Measurements from ENCODE around the gene MYO18A.
"Not testable (repeated sequence)": the region's sequence is repeated elsewhere in the genome, so short reads cannot be mapped to it uniquely, and the experiment has no call there.

The MYO18A gene

DNA sequence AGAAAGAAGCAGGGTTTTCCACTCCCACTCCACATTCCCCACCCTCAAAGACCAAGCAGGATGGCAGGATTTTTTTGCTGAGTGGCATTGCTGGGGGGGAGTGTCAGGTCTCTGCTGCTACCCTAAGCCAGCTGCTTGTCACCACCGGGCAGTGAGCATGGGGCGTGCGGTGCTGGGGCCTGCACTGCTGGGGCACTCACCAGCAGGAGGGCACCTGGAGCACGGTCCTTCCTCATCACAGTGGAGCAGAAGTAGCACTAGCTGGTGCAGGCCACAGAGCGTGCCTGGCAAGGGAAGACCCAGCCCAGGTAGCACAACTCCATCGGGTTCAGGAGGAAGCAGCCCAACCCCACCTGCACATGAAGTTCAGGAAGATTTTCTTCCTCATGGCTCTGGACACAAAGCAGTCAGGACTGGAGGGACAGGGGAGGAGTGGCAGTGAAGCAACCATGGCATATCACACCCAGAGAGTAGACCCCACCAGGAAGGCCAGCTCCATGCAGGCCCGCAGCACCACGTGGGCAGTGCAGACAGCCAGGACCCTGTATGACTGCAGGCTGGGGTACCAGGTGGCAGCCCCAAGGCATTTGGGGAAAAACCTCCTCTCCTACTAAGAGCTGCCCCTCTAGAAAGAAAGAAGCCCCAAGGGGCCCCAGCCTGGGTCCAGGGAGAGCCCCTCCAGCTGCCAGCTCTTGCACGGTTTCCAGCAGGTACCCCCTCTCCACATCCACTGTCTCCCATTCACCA is 16.7 kb upstream of the MYO18A start:
- no peak for DNase-seq (ENCODE audit: low read depth)

DNA sequence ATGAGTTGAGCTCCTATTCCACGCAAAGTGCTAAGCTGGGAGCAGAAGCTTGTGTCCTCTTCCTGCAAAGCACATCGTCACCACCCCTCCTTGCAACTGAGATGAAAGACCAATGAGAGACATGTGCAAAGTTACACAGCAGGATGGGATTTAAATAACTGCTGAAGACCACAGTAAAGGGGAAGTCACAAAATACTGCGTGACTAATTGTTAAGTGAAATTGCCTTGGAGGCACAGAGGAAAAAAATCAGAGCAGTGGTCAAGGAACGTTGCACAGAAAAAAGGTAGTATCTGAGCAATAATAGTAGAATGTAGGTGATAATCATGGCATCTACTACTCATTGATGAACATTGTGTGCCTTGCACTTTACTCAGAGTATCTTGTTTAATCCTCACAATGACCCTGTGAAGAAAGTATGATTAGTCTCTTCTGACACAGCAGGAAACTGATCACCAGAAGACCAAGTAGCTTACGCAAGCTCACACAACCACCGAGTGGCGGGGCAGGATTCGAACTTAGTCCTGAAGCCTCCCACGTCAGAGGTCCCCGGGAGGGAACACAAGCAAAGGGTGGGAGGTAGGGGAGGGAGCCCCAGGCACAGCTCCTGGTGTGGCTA is 15.4 kb upstream of the MYO18A start:
- no peak for DNase-seq (ENCODE audit: low read depth)

DNA sequence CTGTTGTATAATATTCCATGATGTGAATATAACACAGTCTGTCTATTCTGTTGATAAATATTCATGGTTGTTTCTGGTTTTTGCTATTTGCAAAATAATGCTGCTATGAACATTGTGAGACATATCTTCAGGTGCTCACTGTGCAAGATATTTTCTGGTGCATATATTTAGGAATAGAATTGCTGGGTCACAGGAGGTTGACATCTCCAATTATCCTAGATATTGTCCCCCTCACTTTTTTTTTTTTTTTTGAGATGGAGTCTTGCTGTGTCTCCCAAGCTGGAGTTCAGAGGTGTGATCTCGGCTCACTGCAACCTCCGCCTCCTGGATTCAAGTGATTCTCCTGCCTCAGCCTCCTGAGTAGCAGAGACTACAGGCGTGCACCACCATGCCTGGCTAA is 14.5 kb upstream of the MYO18A start:
- DNase-seq (ENCODE audit: low read depth), result no peak

GRCh38 chr17:29193146-29193545 is 12.9 kb upstream of the MYO18A start:
- no peak for DNase-seq (ENCODE audit: low read depth)

GRCh38 chr17:29190592-29191207 is 10.5 kb upstream of the MYO18A start:
- DNase-seq (ENCODE audit: low read depth), result no peak

- DNase-seq (ENCODE audit: low read depth), result no peak
Measured at GRCh38 chr17:29190039-29190438, 9.8 kb upstream of the MYO18A start.

DNA sequence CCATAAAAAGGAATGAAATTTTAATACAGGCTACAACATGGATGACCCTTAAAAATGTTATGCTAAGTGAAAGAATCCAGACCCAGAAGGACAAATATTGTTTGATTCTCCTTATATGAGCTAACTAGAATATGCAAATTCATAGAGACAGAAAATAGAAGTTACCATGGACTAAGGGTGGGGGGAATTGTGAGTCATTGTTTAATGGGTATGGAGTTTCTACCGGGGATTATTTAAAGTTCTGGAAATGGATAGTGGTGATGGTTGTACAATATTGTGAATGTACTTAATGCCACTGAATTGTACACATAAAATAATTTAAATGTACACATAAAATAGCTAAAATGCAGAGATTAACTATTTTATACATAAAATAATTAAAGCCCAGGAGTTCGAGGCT is 9.2 kb upstream of the MYO18A start:
- DNase-seq (ENCODE audit: low read depth), result no peak

GRCh38 chr17:29181226-29181625 is 1.0 kb upstream of the MYO18A start:
- no peak for DNase-seq (ENCODE audit: low read depth)

DNA sequence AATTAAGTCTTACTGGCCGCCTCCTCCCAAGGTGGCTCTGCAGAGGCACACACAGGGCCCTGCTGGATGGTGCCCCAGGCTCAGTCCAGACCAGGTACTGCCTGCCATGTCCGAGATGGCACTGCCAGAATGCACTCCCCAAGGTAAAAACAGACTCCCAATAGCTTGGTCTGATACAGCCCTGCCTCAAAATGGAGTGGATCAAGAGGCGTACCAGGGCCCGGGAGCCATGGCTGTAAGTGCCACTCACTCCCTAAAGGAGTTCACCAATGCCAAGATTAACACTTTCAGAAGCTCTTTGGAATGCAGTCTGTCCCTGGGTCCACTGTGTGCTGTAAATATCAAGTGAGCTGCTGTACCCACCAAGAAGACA is 576 bp upstream of the MYO18A start:
- no peak for DNase-seq (ENCODE audit: low read depth)

DNA sequence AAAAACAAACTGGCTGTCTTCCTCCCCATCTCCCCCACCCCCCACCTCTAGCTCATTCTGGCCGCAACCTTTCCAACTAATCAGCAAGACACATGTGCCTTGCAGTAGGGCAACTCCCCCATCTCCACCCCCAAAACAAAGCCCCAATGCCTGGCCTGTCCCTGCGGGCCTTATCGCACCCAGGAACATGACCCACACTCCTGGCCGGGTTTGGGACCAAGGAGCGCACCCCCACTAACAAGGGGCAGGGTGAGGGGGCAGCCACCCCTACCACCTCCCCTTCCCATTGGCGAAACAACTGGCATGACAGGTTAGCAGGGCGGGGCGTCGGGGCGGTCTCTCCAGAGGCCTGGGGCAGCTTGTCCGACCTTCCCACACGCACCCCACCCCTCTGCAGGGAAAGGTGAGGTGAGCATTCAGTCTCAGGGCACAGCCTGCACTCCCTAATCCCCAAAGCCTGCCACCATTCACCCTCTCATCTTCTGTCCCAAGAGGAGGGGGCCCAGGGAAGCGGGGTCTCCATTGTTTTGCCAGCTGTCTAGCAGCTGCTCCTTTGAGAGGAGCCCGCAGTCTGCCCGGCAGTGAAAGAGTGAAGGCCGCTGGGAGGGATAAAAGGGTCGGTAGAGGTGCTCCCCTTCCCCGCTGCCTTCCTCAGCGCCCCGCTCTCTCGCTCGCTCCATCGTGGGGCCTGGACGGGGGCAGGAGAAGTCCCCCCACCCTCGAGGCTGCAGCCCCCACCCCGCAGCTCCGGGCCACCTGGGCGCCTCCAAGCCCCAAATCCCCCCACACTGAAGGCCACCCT is 765 bp downstream of the MYO18A start:
- DNase-seq (ENCODE audit: low read depth), result no peak

GRCh38 chr17:29178750-29179231 is 1.4 kb downstream of the MYO18A start:
- DNase-seq (ENCODE audit: low read depth), result no peak

- DNase-seq (ENCODE audit: low read depth), result no peak
Measured at GRCh38 chr17:29177871-29178749, 2.1 kb downstream of the MYO18A start.

GRCh38 chr17:29177541-29177870 is 2.7 kb downstream of the MYO18A start:
- DNase-seq (ENCODE audit: low read depth), result no peak

- DNase-seq (ENCODE audit: low read depth), result peak; percentile 31
Measured at GRCh38 chr17:29176558-29177351, 3.4 kb downstream of the MYO18A start.

DNA sequence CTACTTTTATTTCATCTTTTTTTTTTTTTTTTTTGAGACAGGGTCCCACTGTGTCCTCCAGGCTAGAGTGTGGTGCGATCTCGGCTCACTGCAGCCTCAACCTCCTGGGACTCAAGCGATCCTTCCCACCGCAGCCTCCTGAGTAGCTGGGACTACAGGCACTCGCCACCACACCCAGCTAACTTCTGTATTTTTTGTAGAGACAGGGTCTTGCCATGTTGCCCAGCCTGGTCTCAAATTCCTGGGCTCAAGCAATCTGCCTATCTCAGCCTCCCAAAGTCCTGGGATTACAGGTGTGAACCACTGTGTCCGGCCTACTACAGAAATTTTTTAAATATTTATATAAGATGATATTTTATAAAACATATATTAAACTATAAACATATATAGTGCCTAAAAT is 4.8 kb downstream of the MYO18A start:
- DNase-seq (ENCODE audit: low read depth), result no peak

DNA sequence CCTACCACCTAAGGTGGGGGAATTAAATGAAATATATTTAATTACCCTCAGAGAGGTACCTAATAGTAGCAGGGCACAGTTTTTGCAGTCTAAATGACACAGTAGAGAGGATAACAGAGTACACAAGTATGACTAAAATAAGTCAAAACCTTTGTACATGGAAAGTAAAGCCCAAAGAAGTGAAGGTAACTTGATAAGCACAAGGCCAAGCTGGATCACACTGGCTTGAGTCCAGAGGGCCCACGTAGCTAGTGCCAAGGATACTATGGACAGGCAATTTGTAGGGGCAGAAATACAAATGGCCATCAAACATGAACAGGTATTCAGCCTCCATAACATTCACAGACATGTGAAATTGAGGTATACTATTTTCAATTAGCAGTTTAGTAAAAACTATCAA is 7.6 kb downstream of the MYO18A start:
- no peak for DNase-seq (ENCODE audit: low read depth)

DNA sequence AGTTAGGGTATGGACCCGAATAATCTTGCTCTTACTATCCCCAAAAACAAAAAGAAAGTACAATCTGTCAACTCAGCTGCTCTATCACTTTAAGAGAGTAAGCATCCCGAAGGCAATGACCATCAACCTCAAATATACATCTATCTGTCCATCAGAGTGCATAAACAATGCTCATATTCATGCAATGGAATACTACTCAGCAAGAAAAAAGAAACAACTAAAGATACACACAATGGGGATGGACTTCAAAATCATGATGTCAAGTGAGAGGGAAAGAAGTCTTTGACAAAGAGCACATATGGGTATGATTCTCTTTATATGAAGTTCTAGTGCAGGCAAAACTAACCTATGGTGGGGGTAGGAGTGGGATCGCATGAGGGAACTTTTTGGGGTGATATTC is 9.5 kb downstream of the MYO18A start:
- no peak for DNase-seq (ENCODE audit: low read depth)

GRCh38 chr17:29169806-29170591 is 10.2 kb downstream of the MYO18A start:
- no peak for DNase-seq (ENCODE audit: low read depth)

DNA sequence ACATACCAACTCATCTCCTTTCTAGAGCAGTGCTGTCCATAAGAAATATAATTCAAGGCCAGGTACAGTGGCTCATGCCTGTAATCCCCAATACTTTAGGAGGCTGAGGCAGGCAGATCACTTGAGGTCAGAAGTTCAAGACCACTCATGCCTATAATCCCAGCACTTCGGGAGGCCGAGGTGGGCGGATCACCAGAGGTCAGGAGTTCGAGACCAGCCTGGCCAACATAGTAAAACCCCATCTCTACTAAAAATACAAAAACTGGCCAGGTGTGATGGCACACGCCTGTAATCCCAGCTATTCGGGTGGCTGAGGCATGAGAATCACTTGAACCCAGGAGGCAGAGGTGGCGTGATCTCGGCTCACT is 11.5 kb downstream of the MYO18A start:
- DNase-seq (ENCODE audit: low read depth), result not testable (repeated sequence)

DNA sequence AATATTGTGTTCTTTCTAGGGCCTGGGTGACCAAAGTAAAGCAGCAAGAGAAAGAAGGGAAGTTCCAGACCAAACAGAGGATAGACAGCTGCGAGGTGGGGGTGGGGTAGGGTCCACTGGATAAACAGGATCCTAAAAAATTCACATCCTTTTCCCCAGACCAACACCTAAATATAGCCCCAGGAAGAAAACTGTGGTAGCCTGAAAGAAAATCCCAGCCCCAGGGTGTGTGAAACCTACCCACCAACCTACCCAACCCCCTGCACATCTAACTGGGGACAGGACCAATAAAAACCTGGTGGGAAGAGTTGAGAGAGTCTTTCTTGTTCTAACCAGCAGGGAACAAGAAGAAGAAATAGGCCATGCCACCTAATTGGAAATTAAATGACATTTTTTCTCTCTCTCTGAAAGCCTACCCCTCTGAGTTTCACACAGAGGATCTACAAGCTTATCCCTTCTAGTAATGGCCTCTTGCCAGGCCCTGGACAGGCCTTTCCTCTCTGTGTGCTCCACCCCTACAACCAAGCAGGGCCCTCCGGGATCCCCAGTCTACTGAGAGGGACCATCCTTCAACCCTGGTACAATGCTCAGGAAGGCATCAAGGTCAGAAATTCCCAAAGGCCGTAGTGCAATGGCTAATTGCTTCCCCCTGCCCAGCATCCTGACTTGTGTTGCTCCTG is 12.0 kb downstream of the MYO18A start:
- DNase-seq (ENCODE audit: low read depth), result no peak

Measured in stimulated activated CD4-positive, alpha-beta T cell treated with anti-CD3 and anti-CD28 coated beads, Interleukin-2, amount 100 ng/mL, for 4 hours (primary cell).